Hindlimb muscle (tissue), 1 donor: ENCODE data around the gene IMPACT. TPM values are rescaled to one million over a fixed set of nuclear protein-coding genes. Genes with fewer than 3 reads are reported as not detected.

Experiments used
- DNase-seq: peaks from one replicate; pipeline ENCODE4 v3.0.0-alpha.2; 2013
- polyA plus RNA-seq: library from polyadenylated mRNA; unstranded; fragments of 120-200 nt; gene quantifications from one replicate; pipeline ENCODE4 v1.2.1, GENCODE V29; 2013; ENCODE audit not compliant: insufficient read length

The IMPACT gene
- polyA plus RNA-seq, 1 donor, result 36.6 TPM

DNA sequence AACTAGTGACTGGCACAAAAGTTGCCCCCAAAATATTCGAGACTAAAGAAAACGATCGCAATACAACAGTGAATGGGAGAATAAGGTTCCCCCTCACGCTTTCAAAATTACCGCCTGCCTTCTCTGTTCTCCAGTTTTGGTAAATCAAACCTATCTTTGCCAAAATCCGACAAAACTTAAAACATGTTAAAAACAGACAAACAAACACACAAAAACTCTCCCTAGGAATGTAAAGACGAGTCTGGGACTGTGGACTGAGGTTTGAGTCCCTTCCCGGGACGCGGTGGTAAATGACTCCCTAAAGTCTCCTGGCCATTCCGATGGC is 435 bp upstream of the IMPACT start:
- no peak for DNase-seq

DNA sequence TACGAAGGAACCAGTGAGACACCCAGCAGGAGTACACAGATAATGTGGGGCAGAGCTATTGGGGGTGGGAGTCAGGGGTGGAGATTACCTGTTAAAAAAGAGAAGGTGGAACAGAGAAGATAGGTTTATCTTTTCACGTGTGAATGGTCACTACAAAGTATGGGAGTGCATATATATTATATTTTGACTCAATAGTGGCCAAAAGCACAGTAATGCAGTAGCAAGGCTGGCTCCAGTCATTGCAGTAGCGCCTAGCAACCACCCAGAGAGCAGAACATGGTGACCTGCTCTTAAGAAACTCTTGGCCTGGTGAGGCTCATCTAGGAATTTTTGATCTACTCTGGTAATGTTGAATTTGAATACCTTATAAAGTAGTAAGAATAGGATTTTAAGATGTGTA is 1.0 kb downstream of the IMPACT start:
- DNase-seq, result no peak

DNA sequence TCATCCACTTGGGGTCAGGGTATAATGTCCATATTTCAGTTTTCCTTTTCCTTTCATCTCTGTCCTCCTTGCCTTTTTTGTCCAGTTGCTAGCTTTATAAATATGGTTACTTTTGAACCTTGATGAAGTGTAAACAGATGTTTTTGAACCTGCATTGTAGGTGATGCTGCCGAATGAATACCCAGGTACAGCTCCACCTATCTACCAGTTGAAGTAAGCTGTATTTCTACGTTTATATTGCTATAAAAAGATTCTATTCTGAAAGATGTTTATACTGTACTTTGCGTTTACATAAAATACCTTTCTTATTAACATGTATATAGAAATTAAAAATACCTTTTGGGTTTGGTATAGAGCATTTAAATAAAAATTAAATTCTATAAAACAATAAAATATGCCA is 2.2 kb downstream of the IMPACT start:
- no peak for DNase-seq

DNA sequence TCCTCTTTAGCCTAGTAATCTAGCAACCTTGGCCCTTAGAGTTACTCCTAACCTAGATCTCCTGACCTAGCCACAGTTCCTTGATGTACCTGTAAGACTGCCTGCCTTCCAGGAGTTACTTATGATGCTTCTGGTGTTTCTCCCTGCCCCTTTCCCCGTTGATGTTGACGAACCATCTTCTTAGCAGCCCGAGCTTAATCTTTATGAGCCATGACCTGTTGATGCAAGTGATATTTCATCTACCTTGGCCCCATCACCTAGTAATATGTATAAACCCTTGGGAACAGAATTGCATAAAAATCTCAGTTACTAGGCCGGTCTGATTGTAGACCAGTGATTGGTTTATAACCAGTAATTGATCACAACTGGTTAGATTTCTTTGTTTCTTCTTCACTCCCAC is 2.7 kb downstream of the IMPACT start:
- DNase-seq, result no peak

DNA sequence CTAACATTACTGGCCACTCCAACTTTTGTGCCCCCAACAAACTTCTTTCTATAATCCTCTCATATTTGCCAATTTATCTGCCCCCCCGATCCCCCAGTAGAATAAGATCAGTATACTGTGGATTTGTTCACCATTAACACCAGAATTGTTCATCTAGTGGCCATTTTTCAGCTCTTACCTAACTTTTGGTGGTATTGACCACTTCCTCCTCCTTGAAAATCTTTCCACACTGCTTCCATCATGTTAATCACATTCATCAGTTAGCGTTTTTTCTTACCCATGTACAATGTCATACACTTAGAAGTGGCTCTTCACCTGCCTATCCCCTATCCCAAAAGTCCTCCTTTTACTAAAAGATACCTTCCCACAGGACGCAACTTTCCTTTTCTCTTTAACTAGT is 6.1 kb downstream of the IMPACT start:
- no peak for DNase-seq

DNA sequence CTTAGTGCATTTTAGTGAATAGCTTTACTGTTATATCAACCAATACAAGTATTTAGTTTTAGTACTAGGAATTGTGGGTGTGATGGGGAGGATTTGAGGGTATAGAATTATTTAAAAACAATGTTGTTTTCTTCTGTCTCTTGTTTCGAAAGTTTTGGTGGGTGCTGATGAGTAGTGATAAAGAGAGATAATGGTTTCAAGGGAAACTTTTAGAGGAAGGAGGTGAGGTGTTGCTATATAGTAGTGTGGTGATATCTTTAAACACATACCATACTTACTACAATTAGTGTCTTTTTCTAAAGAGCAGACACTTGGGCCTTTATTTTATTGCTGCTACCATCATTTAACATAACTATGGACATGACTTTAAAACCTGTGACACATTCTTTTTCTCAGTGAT is 10.5 kb downstream of the IMPACT start:
- no peak for DNase-seq

DNA sequence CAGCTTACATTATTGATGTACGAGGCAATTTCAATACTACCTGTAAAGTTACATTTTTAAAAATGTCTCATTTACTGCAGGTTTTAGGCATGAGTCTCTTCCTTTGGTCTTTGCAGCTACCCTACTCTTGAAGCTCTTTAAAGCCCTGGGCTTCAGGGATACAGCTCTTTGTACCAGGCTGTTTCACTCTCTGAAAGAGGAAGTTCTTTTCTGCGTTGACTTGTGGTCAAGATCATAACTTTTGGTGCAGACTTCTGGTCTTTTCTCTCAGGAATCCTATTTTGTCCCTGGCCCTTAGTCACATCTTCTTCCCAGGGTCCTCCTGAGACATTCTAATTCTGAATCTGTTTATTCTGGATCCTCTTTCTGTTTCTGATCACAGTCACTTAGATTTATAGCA is 17.4 kb downstream of the IMPACT start:
- DNase-seq, result no peak

DNA sequence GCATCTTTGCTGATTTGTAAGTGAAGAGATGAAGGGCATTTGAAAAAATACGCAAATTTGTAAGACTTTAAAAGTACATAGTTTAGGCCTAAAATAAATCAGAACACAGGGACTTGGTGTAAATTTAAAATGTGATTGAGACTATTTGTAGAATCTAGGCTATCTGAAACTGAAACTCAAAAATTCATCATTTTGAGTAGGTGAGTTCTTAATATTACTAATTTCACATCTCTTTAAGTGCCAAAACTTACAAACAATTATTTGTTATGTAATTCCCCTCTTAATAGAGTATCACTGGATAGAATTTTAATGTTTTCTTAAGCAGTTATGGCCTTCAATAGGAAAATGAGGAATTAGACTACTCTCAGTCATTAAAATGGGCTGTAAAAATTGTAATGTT is 20.0 kb downstream of the IMPACT start:
- DNase-seq, result no peak

DNA sequence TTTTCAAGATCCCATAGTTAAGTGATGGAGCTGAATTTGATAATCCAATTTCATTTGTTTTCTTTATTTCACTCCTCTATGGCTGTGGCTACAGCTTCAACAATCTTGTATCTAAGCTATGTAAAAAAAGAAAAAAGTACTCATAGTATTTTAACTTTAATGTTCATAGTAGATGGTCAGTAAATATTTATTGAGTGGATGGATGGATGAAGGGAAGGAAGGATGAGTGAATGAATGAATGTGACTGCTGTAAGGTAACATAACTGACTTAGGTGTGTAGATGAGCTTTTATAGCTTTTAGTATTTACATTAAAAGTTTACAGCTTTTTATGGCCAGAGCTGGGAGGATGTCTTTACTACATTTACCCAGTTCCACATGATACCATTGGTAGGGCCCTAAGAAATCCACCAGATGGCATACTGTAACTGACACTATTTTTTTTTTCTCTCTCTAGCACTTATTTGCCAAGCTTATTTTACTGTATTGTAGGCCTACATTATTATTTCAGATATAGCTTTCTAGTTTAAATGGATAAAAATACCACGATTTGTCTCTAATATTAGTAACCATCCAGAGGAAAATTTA is 20.6 kb downstream of the IMPACT start:
- DNase-seq, result no peak

DNA sequence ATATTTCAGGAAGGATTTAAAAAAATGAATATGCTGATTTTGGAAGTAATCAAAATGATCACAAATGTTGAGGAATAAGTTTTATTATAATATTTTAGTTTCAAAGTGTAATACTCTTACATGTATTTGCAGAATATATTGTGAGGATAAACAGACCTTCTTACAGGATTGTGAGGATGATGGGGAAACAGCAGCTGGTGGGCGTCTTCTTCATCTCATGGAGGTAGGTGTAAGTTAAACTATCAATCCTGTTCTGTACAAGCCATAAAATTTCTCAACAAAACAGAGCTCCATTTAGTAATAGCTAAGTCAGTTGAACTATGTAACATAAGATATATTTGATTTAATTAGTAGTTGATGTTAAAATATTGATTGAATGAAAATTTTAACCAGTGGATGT is 21.5 kb downstream of the IMPACT start:
- no peak for DNase-seq

DNA sequence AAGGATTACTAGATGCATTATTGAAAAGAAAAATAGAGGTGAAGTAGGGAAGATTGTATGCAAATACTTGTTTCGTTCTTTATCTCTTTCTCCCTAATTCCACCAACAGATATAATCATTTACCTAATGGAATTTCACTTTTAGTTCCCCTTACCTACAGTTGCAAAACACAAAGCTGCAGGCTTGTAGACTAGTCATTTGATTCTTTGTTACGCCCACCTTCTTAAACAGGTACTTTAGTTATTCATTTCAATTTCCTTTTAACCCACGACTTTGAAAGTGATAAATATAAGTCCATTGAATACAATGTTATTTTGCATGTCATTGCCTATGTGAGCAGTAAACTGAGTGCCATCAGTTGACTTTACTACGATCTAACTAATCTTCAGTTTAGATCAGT is 30.1 kb downstream of the IMPACT start:
- DNase-seq, result no peak

DNA sequence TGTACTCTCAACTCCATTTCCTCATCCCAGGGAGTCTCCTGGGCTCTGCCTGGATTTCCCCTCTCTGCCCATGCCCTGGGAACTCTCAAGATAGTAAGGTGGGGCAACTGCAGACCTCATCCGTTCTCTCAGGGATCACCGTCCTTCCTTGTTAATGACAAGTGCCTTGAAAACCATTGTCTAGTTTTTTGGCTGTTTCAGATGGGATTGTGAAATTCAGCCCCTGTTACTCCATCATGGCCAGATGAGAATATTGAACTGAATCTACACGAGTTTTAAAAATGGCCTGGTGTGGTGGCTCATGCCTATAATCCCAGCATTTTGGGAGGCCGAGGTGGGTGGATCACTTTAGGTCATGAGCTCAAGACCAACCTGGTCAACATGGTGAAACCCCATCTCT is 33.3 kb downstream of the IMPACT start:
- no peak for DNase-seq

DNA sequence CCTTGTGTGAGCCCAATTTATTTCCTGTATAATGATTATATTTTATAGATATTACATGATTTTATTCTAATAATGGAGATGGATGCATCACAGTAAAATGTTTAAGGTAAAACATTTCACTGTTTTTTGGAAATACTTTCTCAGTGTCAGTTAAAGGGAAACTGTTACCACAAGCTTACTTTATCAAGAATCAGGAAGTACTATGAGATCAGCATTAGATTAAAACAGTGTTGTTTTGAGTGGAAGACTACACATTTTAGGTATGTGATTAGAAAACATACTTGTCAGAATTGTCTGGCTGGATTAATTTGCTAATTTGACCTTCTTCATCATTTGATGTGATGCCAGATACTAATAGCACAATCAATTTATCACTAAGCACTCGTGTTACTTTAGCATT is 33.9 kb downstream of the IMPACT start, which contains the start of gene HRH4:
Gene HRH4, plus strand, starts transcription at position 250 of the 400 bp plus-strand sequence. Its CDS starts 92 bp downstream, at position 342.
- DNase-seq, result no peak

DNA sequence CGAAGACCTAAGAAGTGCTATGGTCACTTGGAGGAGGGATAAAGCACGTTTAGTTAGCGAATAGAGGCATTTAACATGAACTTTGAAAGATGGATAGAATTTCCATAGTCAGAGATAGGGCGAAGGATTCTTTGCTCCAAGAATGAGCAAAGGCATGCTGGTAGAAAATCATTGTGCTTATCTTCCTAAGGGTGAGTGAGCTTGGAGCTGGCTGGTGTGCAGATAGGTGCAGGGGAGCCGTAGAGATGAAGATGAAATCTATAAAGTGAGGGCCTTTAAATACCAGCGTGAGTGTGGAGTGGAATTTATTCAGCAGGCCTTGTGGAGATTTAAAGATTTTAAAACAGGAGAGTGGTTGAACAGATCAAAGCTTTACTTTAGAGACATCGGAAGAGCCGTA is 35.5 kb downstream of the IMPACT start:
- DNase-seq, result no peak

DNA sequence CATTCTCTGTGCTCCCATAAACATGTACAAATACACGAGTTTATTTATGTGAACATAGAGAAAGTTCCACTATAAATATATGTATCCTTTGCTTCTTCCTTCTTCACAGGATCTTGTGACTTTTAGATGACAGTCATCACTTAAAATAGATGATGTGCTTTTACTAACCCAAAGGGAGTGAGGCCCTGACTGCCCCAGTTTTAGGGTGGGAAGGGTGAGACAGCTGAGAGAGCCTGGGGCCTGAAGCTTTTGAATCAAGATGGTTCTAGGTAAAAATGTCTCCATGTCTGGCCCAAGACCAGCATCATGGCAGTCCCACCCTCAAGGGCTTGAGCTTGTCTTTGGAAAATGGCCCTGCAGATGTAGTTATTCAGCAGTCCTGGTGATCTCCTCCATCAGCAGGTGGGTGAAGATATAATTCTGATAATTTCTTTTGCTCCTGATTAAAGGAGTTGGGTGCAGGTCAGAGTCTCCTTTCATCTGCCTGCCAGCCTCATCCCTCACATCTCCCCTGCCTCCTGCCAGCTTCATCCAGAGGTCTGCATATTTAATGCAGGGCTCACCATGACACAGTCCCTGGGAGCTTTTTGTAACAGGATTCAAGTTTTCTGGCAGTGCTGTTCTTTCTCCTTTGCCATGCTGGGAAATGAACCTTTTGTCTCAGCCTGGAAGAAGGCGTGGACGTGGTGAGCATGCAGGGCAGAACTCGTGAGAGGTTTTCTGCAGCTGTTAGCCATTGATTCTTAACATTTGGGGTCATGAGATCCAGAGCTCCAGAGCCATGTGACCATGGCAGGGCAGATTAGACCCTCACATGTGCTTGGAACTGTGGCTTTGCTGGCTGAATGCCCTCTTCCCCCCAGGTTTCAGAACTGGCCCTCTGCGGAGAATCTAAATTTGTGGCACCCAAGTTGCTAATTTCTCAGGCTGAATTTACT is 36.6 kb downstream of the IMPACT start:
- no peak for DNase-seq

DNA sequence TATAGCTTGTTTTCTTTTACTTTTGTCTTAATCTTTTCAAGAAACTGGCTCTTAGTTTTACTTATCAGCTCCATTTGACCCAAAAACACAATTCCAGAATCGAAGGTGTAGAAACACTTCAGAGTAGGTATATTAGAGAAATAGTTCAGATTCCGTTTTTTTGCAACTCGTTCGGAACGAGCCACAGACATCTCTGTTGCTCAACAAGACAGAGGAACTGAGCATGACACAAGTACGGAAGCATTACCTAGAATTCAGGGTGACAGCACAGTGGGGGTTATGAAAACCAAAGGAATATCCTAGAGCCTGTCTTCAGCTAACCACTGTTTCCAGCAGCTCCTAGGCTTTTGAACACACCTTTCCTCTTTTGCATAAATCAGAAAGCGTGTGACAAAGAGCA is 39.0 kb downstream of the IMPACT start:
- DNase-seq, result no peak

DNA sequence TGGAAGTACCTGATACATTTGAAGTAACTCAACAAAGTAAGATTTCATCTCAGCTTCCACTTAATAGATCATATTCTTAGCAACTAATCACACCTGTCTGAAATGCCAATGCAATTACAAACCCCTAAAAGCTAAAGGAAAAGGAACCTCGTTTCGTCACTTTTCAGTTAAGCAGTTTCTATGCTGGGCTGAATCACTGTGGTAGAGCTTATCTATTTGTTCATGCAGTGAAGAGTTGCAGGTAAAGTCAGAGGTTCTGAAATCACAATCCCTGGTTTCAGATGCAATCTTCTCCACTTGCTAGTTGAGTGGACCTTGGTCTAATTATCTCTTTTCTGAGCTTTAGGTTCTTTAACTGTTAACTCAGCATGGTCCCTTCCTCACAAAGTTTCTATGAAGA is 40.3 kb downstream of the IMPACT start:
- no peak for DNase-seq

DNA sequence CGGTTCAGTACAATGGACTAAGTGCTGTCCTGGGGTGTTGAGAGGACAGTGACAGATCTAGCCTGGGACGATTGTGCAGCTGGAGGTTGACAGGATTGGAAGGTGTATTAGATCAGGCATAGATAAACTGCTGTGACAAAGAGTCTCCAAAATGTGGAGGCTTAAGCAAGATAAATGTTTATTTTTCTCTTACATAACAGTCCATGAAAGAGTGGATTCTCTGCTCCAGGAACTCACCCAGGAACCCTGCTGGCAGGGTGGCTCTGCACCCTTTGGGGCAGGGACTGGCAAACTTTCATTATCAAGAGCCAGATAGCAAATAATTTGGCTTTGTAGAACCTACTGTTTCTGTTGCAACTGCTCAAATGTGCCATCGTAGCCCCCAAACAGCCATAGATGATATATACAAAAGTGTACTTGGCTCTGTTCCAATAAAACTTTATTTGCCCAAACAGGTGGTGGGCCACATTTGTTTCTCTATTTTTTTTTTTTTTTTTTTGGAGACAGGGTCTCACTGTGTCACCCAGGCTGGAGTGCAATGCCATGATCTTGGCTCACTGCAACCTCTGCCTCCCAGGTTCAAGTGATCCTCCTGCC is 43.6 kb downstream of the IMPACT start:
- DNase-seq, result no peak

DNA sequence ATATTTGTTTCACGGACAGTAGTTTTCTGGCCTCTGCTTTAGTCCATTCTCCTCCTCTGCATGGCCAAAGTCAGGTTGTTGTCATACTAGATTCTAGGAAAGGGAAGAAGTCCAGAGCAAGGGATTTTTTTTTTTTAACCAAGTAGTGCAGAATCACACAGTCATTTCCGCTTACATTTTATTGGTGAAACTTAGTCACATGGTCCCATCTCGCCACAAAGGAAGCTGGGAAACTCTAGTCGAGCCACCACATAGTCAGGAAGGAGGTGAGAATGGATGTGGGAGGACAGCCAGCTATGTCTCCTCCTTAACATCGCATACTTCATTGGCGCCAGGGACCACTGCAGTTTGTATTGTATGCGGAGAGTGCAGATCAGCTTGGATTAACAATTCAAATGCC is 44.3 kb downstream of the IMPACT start:
- DNase-seq, result no peak

DNA sequence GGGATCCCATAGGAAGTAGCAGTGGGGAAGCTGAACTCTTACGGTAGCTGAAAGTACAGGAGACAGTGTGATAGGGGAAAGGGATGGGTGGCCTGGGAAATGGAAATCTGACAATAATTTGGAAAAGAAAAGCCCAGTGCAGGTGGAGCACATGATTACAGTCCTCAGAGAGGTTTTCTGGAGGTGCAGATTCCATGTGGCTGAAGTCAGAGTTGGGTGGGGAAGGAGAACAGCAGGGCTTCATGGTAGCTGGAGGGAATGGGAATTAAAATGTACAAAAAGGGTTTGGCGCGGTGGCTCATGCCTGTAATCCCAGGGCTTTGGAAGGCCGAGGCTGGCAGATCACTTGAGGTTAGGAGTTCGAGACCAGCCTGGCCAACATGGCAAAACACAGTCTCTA is 46.1 kb downstream of the IMPACT start:
- no peak for DNase-seq

DNA sequence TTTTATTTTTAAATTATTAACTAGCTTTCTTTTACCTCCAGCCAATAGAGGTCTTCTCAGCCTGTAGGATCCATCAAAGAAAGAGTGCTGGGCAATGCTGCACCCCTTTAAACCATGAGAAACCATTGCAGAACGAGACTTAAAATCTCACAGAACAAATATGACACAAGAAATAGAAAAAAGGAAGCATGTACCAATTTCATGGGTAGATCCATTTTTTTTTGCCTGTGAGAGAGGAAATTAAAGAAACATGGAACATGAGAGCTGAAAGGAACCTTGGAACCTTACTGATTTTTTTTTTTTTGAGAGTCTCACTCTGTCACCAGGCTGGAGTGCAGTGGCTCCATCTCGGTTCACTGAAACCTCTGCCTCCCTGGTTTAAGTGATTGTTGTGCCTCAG is 47.9 kb downstream of the IMPACT start:
- DNase-seq, result no peak

DNA sequence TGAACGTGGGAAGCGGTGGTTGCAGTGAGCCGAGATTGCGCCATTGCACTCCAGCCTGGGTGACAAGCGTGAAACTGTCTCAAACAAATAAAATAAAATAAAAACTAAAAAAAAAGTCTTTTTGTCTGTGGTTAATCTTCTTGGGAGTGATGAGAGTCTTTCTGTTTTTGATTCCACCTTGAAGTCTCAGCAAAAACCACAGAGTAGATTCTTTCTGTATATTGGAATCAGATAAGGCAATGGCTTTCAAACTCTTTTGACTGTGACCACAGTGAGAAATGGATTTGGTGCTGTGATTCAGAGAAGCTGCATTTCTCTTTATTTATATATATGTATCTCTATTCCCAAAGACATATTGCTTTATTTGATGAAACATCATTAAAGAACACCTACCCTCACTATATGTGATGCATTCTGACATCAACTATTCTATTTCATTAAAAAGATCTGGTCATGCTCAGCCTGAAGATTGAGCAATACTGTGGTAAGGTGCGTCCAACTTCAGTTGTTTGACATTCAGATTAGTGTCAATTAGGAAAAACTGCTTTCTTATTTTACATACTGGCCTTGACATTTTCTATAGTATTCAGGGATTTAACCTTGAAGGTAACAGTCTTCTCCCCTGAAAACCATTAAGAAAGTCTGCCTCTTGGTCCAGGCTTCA is 49.6 kb downstream of the IMPACT start:
- DNase-seq, result no peak

DNA sequence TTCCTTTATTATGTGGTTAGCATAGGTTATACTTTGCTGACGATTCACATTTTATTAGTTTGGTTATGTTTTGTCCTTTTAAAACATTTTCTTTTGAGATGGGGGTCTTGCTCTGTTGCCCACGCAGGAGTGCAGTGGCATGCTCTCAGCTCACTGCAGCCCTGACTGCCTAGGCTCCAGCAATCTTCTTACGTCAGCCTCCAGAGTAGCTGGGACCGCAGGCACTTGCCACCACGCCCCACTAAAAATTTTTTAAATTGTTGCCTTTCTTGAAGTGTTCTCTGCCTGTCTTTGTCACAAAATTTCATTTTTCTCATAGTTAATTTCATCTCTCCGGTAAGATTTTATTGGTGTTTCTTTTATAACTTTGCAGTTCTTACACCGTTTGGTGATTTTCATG is 52.9 kb downstream of the IMPACT start:
- DNase-seq, result no peak

DNA sequence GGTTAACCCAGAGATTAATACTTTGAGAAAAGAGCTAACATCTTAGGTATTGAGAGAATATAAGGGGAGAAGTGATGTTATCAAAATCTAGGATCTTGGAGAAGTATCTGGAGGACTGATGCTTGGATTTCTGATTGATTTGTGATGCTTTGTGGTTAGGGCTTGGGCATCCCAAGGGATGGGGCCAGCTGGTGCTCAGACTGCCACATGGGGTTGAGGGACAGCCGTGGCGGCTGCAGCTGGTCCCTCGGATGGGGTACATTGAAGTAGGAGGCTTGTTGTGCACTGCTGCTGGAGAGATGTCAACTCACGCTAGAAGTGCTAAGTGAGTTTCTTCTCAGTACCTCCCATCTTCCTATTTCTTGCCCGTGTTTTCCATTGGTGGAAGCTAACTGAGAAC is 56.4 kb downstream of the IMPACT start:
- no peak for DNase-seq
